GM23338 (cell line): Measurements from ENCODE around the gene SCTR. TPM values are rescaled to one million over a fixed set of nuclear protein-coding genes. Genes with fewer than 3 reads are reported as not detected.

ENCODE experiments used
- ATAC-seq: fragments of 200-7000 bp; cut with Tn5 transposase; 3 replicates; pipeline ENCODE4 v1.9.1; 2020
- DNase-seq: peaks from one replicate; pipeline ENCODE4 v3.0.0-alpha.2; 2015; ENCODE audit warnings: low spot score
- H2AFZ ChIP-seq: fragments of 200-600 bp; sonication (generic); 2 replicates; pipeline ENCODE4 v1.8.0; 2016; ENCODE audit warnings: antibody characterized with exemption, mild to moderate bottlenecking, moderate library complexity
- H3F3A ChIP-seq: fragments of 200-600 bp; sonication (generic); replicated peaks from 2 replicates; pipeline ENCODE4 v1.8.0; 2017; ENCODE audit warnings: antibody characterized with exemption, mixed run types, low read depth
- H3K27ac ChIP-seq: fragments of 200-600 bp; sonication (generic); 2 replicates; pipeline ENCODE4 v1.6.1; 2016; ENCODE audit warnings: low read depth
- H3K27me3 ChIP-seq: fragments of 200-600 bp; sonication (generic); 2 replicates; pipeline ENCODE4 v1.8.0; 2016; ENCODE audit warnings: mild to moderate bottlenecking, mixed run types, moderate library complexity; ENCODE audit not compliant: insufficient read depth
- H3K36me3 ChIP-seq: fragments of 200-600 bp; sonication (generic); 2 replicates; pipeline ENCODE4 v1.8.0; 2016; ENCODE audit warnings: mild to moderate bottlenecking; ENCODE audit not compliant: insufficient read depth
- H3K4me1 ChIP-seq: fragments of 200-600 bp; sonication (generic); 2 replicates; pipeline ENCODE4 v1.8.0; 2016; ENCODE audit warnings: mild to moderate bottlenecking, moderate library complexity; ENCODE audit not compliant: insufficient read depth
- H3K4me2 ChIP-seq: fragments of 200-600 bp; sonication (generic); 2 replicates; pipeline ENCODE4 v1.7.1; 2017; ENCODE audit warnings: mixed run types
- H3K4me3 ChIP-seq: fragments of 200-600 bp; sonication (generic); 2 replicates; pipeline ENCODE4 v1.6.1; 2016; ENCODE audit warnings: mixed run types
- H3K79me2 ChIP-seq: fragments of 200-600 bp; sonication (generic); replicated peaks from 2 replicates; pipeline ENCODE4 v1.8.0; 2017; ENCODE audit warnings: mild to moderate bottlenecking; ENCODE audit not compliant: insufficient read depth
- H3K9me2 ChIP-seq: fragments of 200-600 bp; sonication (generic); 2 replicates; pipeline ENCODE4 v1.8.0; 2017; ENCODE audit not compliant: insufficient read depth
- H4K20me1 ChIP-seq: fragments of 200-600 bp; sonication (generic); replicated peaks from 2 replicates; pipeline ENCODE4 v1.8.0; 2017; ENCODE audit warnings: mild to moderate bottlenecking; ENCODE audit not compliant: insufficient read depth
- H3K27ac Mint-ChIP-seq: 2 replicates; pipeline ENCODE4 v1.8.0; 2020; ENCODE audit warnings: inconsistent platforms, mild to moderate bottlenecking, moderate library complexity, mixed read lengths
- H3K27me3 Mint-ChIP-seq: 3 replicates; pipeline ENCODE4 v1.8.0; 2022; ENCODE audit warnings: low read depth, mild to moderate bottlenecking, moderate library complexity, mixed read lengths, inconsistent platforms; ENCODE audit not compliant: insufficient read depth, poor library complexity
- H3K36me3 Mint-ChIP-seq: 3 replicates; pipeline ENCODE4 v1.8.0; 2021; ENCODE audit warnings: low read depth, mild to moderate bottlenecking, inconsistent platforms, moderate library complexity, mixed read lengths
- H3K4me1 Mint-ChIP-seq: 3 replicates; pipeline ENCODE4 v1.8.0; 2020; ENCODE audit warnings: mild to moderate bottlenecking, inconsistent platforms, mixed read lengths
- H3K4me3 Mint-ChIP-seq: 3 replicates; pipeline ENCODE4 v1.8.0; 2021; ENCODE audit warnings: moderate library complexity, mild to moderate bottlenecking, inconsistent platforms, mixed read lengths
- H3K9me3 Mint-ChIP-seq: 3 replicates; pipeline ENCODE4 v1.8.0; 2020; ENCODE audit warnings: moderate library complexity, mild to moderate bottlenecking, inconsistent platforms, mixed read lengths
- CREB1 ChIP-seq: fragments of 250-450 bp; sonication (Bioruptor Pico); IDR thresholded peaks from 2 replicates; pipeline ENCODE4 v1.5.0; 2020; ENCODE audit warnings: low read depth, mild to moderate bottlenecking, moderate library complexity
- CTCF ChIP-seq, 2 experiments: fragments of 200-600 bp in 1 of 2; sonication (generic) in 1 of 2; conservative IDR thresholded peaks; 2 replicates each; pipeline versions ENCODE4 v1.5.1 to v1.6.1; 2016 to 2017; ENCODE audit warnings: antibody characterized with exemption in 2 of 2, low read depth in 2 of 2, mild to moderate bottlenecking in 2 of 2, moderate library complexity in 1 of 2
- ETS1 ChIP-seq: IDR thresholded peaks from 2 replicates; pipeline ENCODE4 v1.6.1; 2016; ENCODE audit warnings: antibody characterized with exemption
- EZH2 ChIP-seq: fragments of 200-600 bp; sonication (generic); IDR thresholded peaks from one replicate; pipeline ENCODE4 v1.8.0; 2017; ENCODE audit warnings: antibody characterized with exemption, mild to moderate bottlenecking, low read depth; ENCODE audit not compliant: unreplicated experiment
- EZH2phosphoT487 ChIP-seq: fragments of 200-600 bp; sonication (generic); IDR thresholded peaks from one replicate; pipeline ENCODE4 v1.8.1; 2018; ENCODE audit warnings: antibody characterized with exemption; ENCODE audit not compliant: unreplicated experiment
- JUNB ChIP-seq: IDR thresholded peaks from one replicate; pipeline ENCODE4 v1.6.1; 2016; ENCODE audit warnings: antibody characterized with exemption; ENCODE audit not compliant: unreplicated experiment
- NANOG ChIP-seq: IDR thresholded peaks from 2 replicates; pipeline ENCODE4 v1.6.1; 2016; ENCODE audit warnings: antibody characterized with exemption, borderline replicate concordance
- POLR2AphosphoS5 ChIP-seq: IDR thresholded peaks from 2 replicates; pipeline ENCODE4 v1.6.1; 2016; ENCODE audit warnings: antibody characterized with exemption, low read depth
- REST ChIP-seq: IDR thresholded peaks from one replicate; pipeline ENCODE4 v1.6.1; 2018; ENCODE audit warnings: antibody characterized with exemption; ENCODE audit not compliant: unreplicated experiment
- STAT1 ChIP-seq: IDR thresholded peaks from one replicate; pipeline ENCODE4 v1.6.1; 2016; ENCODE audit warnings: antibody characterized with exemption; ENCODE audit not compliant: unreplicated experiment
- ZNF114 ChIP-seq: fragments of 250-450 bp; sonication (Bioruptor Pico); IDR thresholded peaks from 2 replicates; pipeline ENCODE4 v1.5.0; 2020; ENCODE audit warnings: mild to moderate bottlenecking, moderate library complexity
- ZNF331 ChIP-seq: fragments of 250-450 bp; sonication (Bioruptor Pico); IDR thresholded peaks from 2 replicates; pipeline ENCODE4 v1.5.0; 2020; ENCODE audit warnings: low read depth, mild to moderate bottlenecking, moderate library complexity
- ZNF462 ChIP-seq: fragments of 250-450 bp; sonication (Bioruptor Pico); IDR thresholded peaks from 2 replicates; pipeline ENCODE4 v1.5.0; 2020; ENCODE audit warnings: mild to moderate bottlenecking, moderate library complexity
- polyA plus RNA-seq: library from polyadenylated mRNA; unstranded; fragments of >200 nt; fragmentation: Nextera tagmentation; extraction: Ambion mirVana; gene quantifications from 2 replicates; pipeline ENCODE4 v1.2.1, GENCODE V29; 2016
- total RNA-seq: library from RNA; depleted of rRNA; stranded (reverse); fragments of >200 nt; shearing (Covaris generic); gene quantifications from 2 replicates; pipeline ENCODE4 v1.2.3, GENCODE V29; 2014

Gene SCTR
- total and polyA plus RNA-seq, 2 experiments from 2014 or later: not detected

- no peak for TF ChIP-seq NANOG
- TF ChIP-seq ZNF331 (CRISPR knock-in tag): no peak
- TF ChIP-seq EZH2phosphoT487: no peak
- no peak for TF ChIP-seq ZNF114 (CRISPR knock-in tag)
- no peak for TF ChIP-seq POLR2AphosphoS5
- no peak for TF ChIP-seq JUNB
- no peak for TF ChIP-seq EZH2
- TF ChIP-seq ZNF462 (CRISPR knock-in tag): no peak
- no peak for TF ChIP-seq ETS1
- no peak for TF ChIP-seq CTCF (conservative IDR thresholded peaks at IDR 0.05; ENCODE audit: low read depth in 2 of 2)
- no peak for TF ChIP-seq CREB1 (CRISPR knock-in tag)
- TF ChIP-seq REST: no peak
- TF ChIP-seq STAT1: no peak
- H3K27ac Mint-ChIP-seq: no peak overlapping the region
- ATAC-seq (no peak), DNase-seq (no peak)
- no peak overlapping the region for H3K4me3 Mint-ChIP-seq
- Histone ChIP-seq H2AFZ (no peak overlapping the region), H3K27me3 (peaks cover 33% of the 10 kb centered on the region), H3K4me3 (no peak overlapping the region), H3F3A (no peaks in the 10 kb centered on the region), H4K20me1 (no peaks in the 10 kb centered on the region), H3K4me1 (peaks cover 5% of the 10 kb centered on the region; the same call in 1 of the 2 replicates), H3K27ac (no peak overlapping the region), H3K9me2 (0 out of 2 replicates have a peak, but pooled peaks cover 3% of the 10 kb centered on the region), H3K4me2 (no peak overlapping the region), H3K36me3 (no peaks in the 10 kb centered on the region), H3K79me2 (no peaks in the 10 kb centered on the region)
- no peaks in the 10 kb centered on the region for H3K9me3 Mint-ChIP-seq
- peaks cover 8% of the 10 kb centered on the region; the same call in 2 of the 3 replicates for H3K4me1 Mint-ChIP-seq
- H3K27me3 Mint-ChIP-seq: peaks cover 26% of the 10 kb centered on the region
- no peaks in the 10 kb centered on the region; the same call in 2 of the 3 replicates for H3K36me3 Mint-ChIP-seq
Observed at GRCh38 chr2:119519057-119519408, 5.2 kb downstream of the SCTR start.
